NCI-H1694 (cell line): Measurements from ENCODE around the gene TSPY1.
"Not testable (repeated sequence)": the region's sequence is repeated elsewhere in the genome, so short reads cannot be mapped to it uniquely, and the experiment has no call there.

Experiments
- DNase-seq: peaks from one replicate; lab custom pipeline; 2025; lab: John Stamatoyannopoulos, UW

The TSPY1 gene

GRCh38 chrY:9466655-9467054, at the start of gene TSPY1:
TSS of gene TSPY1 (plus strand) at chrY:9466955. CDS start at chrY:9467001, 46 bp downstream.
- not testable (repeated sequence) for DNase-seq

GRCh38 chrY:9486967-9487366, 20.2 kb downstream of the TSPY1 start, which contains the start of gene TSPY9:
TSS of gene TSPY9 (plus strand) at chrY:9487267. CDS start at chrY:9487313, 46 bp downstream.
- DNase-seq, result not testable (repeated sequence)

- not testable (repeated sequence) for DNase-seq
These were observed 37.6 kb downstream of the TSPY1 start for GRCh38 chrY:9504396-9504795.

GRCh38 chrY:9516287-9516686, 49.5 kb downstream of the TSPY1 start:
- DNase-seq, result not testable (repeated sequence)
